ENCODE data around the gene SLC22A31. TPM values are rescaled to one million over a fixed set of nuclear protein-coding genes. Genes with fewer than 3 reads are reported as not detected.

SLC22A31 gene
- total and polyA plus RNA-seq, 9 of the 15 experiments (the other 6 are each of a cell fraction or from before 2014, with no cell fraction given), result 0.29 to 2.2 (median 0.47) TPM; not detected in 3

- intact Hi-C loops (cut with micrococcal nuclease), result no loop called here
- DNase-seq (ENCODE audit: extremely low read depth in 1 of 4, low spot score in 3 of 4) (no peak), FAIRE-seq (no peak), ATAC-seq (no peak)
- no peaks in the 10 kb centered on the region for H3K9me1 ChIP-seq (ENCODE audit: control insufficient read depth, insufficient read depth, low read length)
- peaks cover 10% of the 10 kb centered on the region for H3K9me3 ChIP-seq (replicated peaks; ENCODE audit: control insufficient read depth, insufficient read depth, low read depth, low read length)
- H4K20me1 ChIP-seq (replicated peaks; ENCODE audit: control insufficient read depth, insufficient read depth, low read length), result no peaks in the 10 kb centered on the region
- TF ChIP-seq POLR2A (conservative IDR thresholded peaks at IDR 0.05) (0 out of 2 replicates have a peak, but pooled peaks have one; percentile 29), SUPT5H (IDR thresholded peaks at IDR 0.05) (peak; percentile 31; the same call in 1 of the 2 replicates), EP300 (IDR thresholded peaks at IDR 0.05; ENCODE audit: low read length) (no peak)
- no TSS peak for BruUV-seq (replicated peaks)
- H2AFZ ChIP-seq (ENCODE audit: low read depth, low read length), result no peak overlapping the region
- POLR2A ChIA-PET, result no interaction called here
- H3K79me2 ChIP-seq (ENCODE audit: control insufficient read depth, insufficient read depth, low read length), result peaks cover 32% of the 10 kb centered on the region
- H3K4me1 ChIP-seq (replicated peaks in 1 of 2; ENCODE audit: control insufficient read depth in 2 of 2, insufficient read depth in 2 of 2, low read length in 2 of 2), result peaks cover 15 to 23% of the 10 kb centered on the region in 2 experiments; a peak in 4 of 5 replicates
- peaks cover 59% of the 10 kb centered on the region for H3K36me3 ChIP-seq (ENCODE audit: control insufficient read depth, insufficient read depth, low read length)
- H3K27me3 ChIP-seq (ENCODE audit: control insufficient read depth in 2 of 2, insufficient read depth in 2 of 2, low read length in 2 of 2), result no peaks in the 10 kb centered on the region
- H3K4me2 ChIP-seq (ENCODE audit: insufficient read depth, low read length), result no peak overlapping the region
- no peak overlapping the region for H3K27ac ChIP-seq (ENCODE audit: extremely low read depth, low read depth, low read length)
- no peak overlapping the region for H3K4me3 ChIP-seq
- CTCF ChIA-PET (ENCODE audit: low intra/inter-chr PET ratio), result no interaction called here
- WGBS (ENCODE audit: insufficient coverage, low coverage, missing lambda C conversion rate), result 95% methylated on average over 3 of the region's 3 CpGs
- H3K9ac ChIP-seq (ENCODE audit: insufficient read depth in 1 of 2, low read depth in 2 of 2, low read length in 2 of 2), result no peak overlapping the region
- in situ Hi-C loops (cut with MboI), result no loop called here
These were observed 21.3 kb upstream of the SLC22A31 start for GRCh38 chr16:89221604-89222003.

- Histone ChIP-seq H4K20me1 (replicated peaks; ENCODE audit: control insufficient read depth, insufficient read depth, low read length) (no peaks in the 10 kb centered on the region; the same call in 1 of the 2 replicates), H3K4me3 (peak overlapping the region; percentile 7; the same call in 1 of the 2 replicates), H3K9me3 (replicated peaks; ENCODE audit: control insufficient read depth, insufficient read depth, low read depth, low read length) (no peaks in the 10 kb centered on the region; the same call in 1 of the 2 replicates), H3K9ac (ENCODE audit: insufficient read depth in 1 of 2, low read depth in 2 of 2, low read length in 2 of 2) (peak overlapping the region; percentile 69 to 70; a peak in 3 of 4 replicates), H3K36me3 (ENCODE audit: control insufficient read depth, insufficient read depth, low read length) (peaks cover 41% of the 10 kb centered on the region), H3K4me1 (replicated peaks in 1 of 2; ENCODE audit: control insufficient read depth in 2 of 2, insufficient read depth in 2 of 2, low read length in 2 of 2) (peaks cover 20 to 31% of the 10 kb centered on the region in 2 experiments; a peak in 4 of 5 replicates), H3K79me2 (ENCODE audit: control insufficient read depth, insufficient read depth, low read length) (peaks cover 34% of the 10 kb centered on the region), H3K9me1 (ENCODE audit: control insufficient read depth, insufficient read depth, low read length) (no peaks in the 10 kb centered on the region), H2AFZ (ENCODE audit: low read depth, low read length) (peak overlapping the region; percentile 57), H3K4me2 (ENCODE audit: insufficient read depth, low read length) (peak overlapping the region; percentile 79), H3K27ac (ENCODE audit: extremely low read depth, low read depth, low read length) (peak overlapping the region; percentile 87), H3K27me3 (ENCODE audit: control insufficient read depth in 2 of 2, insufficient read depth in 2 of 2, low read length in 2 of 2) (no peaks in the 10 kb centered on the region)
- in situ Hi-C loops (cut with MboI), result loop anchor here (10.0 kb wide), 1 partner anchor 405 kb away; the partner anchor contains the start of gene APRT
- BruUV-seq (replicated peaks), result no TSS peak
- intact Hi-C loops (cut with micrococcal nuclease), result loop anchor here (5.0 kb wide), 1 partner anchor 288 kb away; the partner anchor contains the start of gene SPG7
- peak; percentile 60 to 88 (median 74) for DNase-seq (ENCODE audit: extremely low read depth in 1 of 4, low spot score in 3 of 4)
- ATAC-seq, result peak; percentile 76
- POLR2A ChIA-PET, result interaction anchor here (0.7 to 1.0 kb wide), 2 partner anchors 21 to 351 kb away, joined by 4 read pairs; no protein-coding TSS in a partner anchor
- 9% methylated on average over 5 of the region's 5 CpGs for WGBS (ENCODE audit: insufficient coverage, low coverage, missing lambda C conversion rate)
- FAIRE-seq, result peak; percentile 94
- CTCF ChIA-PET (ENCODE audit: low intra/inter-chr PET ratio), result no interaction called here
- TF ChIP-seq RCOR1 (IDR thresholded peaks at IDR 0.05; ENCODE audit: borderline replicate concordance in 1 of 2, low read depth in 2 of 2, low read length in 2 of 2), result peak in 1 of 2 experiments; percentile 82; a peak in 3 of 4 replicates
- no peak for TF ChIP-seq PHF8 (IDR thresholded peaks at IDR 0.05; ENCODE audit: borderline replicate concordance, low read length)
- TF ChIP-seq GTF2E2 (tag; IDR thresholded peaks at IDR 0.05), result no peak
- no peak for TF ChIP-seq RBM17 (IDR thresholded peaks at IDR 0.05; ENCODE audit: borderline replicate concordance, low read depth, low read length)
- no peak for TF ChIP-seq ZBTB8A (IDR thresholded peaks at IDR 0.05; ENCODE audit: partially characterized antibody)
- TF ChIP-seq DIDO1 (tag; IDR thresholded peaks at IDR 0.05; ENCODE audit: low read depth), result no peak
- no peak for TF ChIP-seq PREB (CRISPR knock-in tag; IDR thresholded peaks at IDR 0.05)
- TF ChIP-seq ZNF592 (IDR thresholded peaks at IDR 0.05), result 0 out of 2 replicates have a peak, but pooled peaks have one; percentile 76
These were observed 19.0 kb upstream of the SLC22A31 start for GRCh38 chr16:89219365-89219764.
